Vein endothelial cell (primary cell): ENCODE data around the gene MESD. TPM values are rescaled to one million over a fixed set of nuclear protein-coding genes. Genes with fewer than 3 reads are reported as not detected.

Source experiments
- small RNA-seq: library from RNA; depleted of rRNA; stranded (forward); fragments of <200 nt; gene quantifications from one replicate; pipeline ENCODE3, GENCODE V24; 2012
- total RNA-seq: library from RNA; depleted of rRNA; stranded (reverse); fragments of >200 nt; gene quantifications from 2 replicates; pipeline ENCODE4 v1.2.3, GENCODE V29; 2012

Gene MESD
- total RNA-seq = 17.0 and 18.5 TPM in 2 replicates

GRCh38 chr15:80989518-80990478 lies at the start of gene MESD:
MESD (minus strand) TSS chr15:80989819; CDS start chr15:80989791, 28 bp downstream.

GRCh38 chr15:81000624-81001151 lies 11.1 kb upstream of the MESD start, which contains the start of gene TLNRD1:
TLNRD1 (plus strand) TSS chr15:81000923; CDS start chr15:81002272, 1,349 bp downstream.

Small RNA genes within 50 kb of the gene (small RNA-seq; reads per million reads assigned to genes)
- not detected for gene MIR4514

Other genes starting within 250 kb of the MESD start
- 0.19 and 0.33 TPM in 2 replicates for gene CEMIP, start 210.4 kb downstream of the MESD start, total RNA-seq
- gene TLNRD1, start 11.1 kb upstream of the MESD start, total RNA-seq = 29.9 and 33.3 TPM in 2 replicates
- 0.33 and 1.8 TPM in 2 replicates for gene CFAP161, start 144.5 kb upstream of the MESD start, total RNA-seq
- gene IL16, start 207.1 kb upstream of the MESD start, total RNA-seq = 0.98 and 3.2 TPM in 2 replicates